ENCODE results near the gene TTLL5.

The TTLL5 gene

GRCh38 chr14:75835156-75835725, 174.2 kb downstream of the TTLL5 start:
- no peak for DNase-seq (ENCODE audit: low spot score)

DNA sequence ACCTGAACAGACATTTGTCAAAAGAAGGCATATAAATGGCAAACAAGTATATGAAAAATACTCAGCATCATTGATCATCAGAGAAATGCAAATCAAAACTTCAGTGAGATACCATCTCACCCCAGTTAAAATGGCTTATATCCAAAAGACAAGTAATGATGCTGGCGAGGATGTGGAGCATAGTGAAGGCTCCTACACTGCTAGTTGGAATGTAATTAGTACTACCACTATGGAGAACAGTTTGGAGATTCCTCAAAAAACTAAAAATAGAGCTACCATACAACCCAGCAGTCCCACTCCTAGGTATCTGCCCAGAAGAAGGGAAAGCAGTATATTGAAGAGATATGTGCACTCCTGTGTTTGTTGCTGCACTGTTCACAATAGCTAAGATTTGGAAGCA, 174.7 kb downstream of the TTLL5 start:
- no peak for DNase-seq (ENCODE audit: low spot score)

DNA sequence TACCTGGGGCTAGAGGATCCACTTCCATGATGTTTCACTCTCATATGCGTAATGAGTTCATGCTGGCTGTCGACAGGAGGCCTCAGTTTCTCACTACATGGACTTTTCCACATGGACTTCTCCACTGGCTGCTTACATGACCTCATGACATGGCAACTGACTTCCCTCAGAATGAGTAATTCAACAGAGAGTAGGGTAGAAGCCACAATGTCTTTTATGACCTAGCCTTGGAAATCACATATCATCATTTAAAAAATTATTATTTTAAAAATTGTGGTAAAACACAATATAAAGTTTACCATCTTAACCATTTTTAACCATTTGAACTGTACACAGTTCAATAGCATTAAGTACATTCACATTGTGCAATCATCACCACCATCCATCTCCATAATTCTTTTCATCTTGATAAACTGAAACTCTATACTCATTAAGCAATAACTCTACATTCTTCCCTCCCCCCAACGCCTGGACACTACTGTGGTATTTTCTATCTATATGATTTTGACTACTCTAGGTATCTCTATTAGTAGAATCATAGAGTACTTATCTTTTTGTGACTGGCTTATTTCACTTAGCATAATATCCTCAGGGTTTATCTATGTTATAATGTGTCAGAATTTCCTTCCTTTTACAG, 176.2 kb downstream of the TTLL5 start:
- no peak for DNase-seq (ENCODE audit: low spot score)

DNA sequence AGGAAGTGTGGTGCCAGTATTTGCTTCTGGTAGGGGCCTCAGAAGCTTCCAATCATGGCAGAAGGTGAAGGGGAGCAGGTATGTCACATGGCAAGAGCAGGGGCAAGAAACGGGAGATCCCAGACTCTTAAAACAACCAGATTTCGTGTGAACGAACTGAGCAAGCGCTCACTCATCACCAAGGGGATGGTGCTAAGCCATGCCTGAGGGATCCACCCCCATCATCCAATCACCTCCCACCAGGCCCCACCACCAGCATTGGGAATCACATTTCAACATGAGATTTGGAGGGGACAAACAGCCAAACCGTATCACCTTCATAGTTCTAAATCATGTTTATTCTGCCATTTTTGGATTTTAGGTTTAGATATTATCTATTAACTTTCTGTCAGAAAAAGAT, 179.9 kb downstream of the TTLL5 start:
- no peak for DNase-seq (ENCODE audit: low spot score)

DNA sequence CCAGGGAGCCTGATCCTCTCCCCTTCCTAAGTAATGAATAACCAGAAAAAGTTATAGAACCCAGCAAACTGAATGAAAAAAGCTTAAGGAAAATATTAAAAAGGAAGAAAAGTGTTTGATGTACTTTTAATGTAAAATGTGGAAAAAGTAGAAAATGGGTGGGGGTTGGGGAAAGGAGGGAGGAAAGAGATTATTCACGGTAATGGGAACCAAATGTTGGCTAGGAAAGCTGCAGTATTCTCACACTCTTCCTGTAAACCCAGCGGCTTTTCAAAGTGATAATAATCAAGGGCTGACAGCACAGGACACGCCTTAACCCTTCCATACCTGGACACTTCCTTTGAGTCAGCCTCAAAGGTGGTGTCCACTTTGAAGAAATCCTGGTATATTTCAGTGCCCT, 181.5 kb downstream of the TTLL5 start:
- no peak for DNase-seq (ENCODE audit: low spot score)

GRCh38 chr14:75844486-75844885, 183.4 kb downstream of the TTLL5 start:
- DNase-seq (ENCODE audit: low spot score): no peak

DNA sequence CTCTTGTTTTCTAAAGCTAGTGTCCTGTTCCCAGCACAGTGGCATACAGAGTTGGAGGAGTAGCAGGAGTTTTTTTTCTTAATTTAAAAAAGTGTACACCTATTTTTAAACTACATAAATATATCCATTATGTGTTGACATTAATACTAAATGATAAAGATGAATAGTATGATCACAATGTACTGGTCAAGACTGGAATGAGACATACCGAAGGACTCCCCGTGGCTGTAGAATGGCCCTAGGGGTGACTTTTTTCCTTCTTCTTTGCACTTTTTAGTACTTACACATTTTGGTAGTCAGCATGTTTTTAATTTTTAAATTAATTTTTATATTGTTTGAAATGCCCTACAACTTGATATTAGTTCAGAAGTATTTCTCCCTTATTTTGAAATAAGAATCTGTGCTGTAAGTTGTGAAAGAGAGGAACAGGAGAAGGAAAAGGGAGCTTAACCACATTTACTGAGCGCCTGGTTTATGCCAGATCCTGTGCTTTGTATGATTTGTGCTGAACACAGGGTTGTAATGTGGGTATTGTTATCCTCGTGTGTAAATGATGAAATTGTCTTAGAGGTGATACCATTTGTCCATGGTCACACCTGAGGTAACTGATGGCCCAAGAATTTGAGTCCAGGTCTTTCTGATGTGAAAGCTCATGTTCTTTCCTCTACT, 184.2 kb downstream of the TTLL5 start:
- no peak for DNase-seq (ENCODE audit: low spot score)

GRCh38 chr14:75846694-75847093, 185.6 kb downstream of the TTLL5 start:
- peak; percentile 29 for DNase-seq (ENCODE audit: low spot score)

GRCh38 chr14:75847584-75847983, 186.5 kb downstream of the TTLL5 start:
- no peak for DNase-seq (ENCODE audit: low spot score)

GRCh38 chr14:75848167-75848913, 187.3 kb downstream of the TTLL5 start:
- no peak for DNase-seq (ENCODE audit: low spot score)

- DNase-seq (ENCODE audit: low spot score): no peak
Measured at GRCh38 chr14:75849300-75849895, 188.4 kb downstream of the TTLL5 start.

GRCh38 chr14:75851574-75851866, 190.5 kb downstream of the TTLL5 start:
- no peak for DNase-seq (ENCODE audit: low spot score)

DNA sequence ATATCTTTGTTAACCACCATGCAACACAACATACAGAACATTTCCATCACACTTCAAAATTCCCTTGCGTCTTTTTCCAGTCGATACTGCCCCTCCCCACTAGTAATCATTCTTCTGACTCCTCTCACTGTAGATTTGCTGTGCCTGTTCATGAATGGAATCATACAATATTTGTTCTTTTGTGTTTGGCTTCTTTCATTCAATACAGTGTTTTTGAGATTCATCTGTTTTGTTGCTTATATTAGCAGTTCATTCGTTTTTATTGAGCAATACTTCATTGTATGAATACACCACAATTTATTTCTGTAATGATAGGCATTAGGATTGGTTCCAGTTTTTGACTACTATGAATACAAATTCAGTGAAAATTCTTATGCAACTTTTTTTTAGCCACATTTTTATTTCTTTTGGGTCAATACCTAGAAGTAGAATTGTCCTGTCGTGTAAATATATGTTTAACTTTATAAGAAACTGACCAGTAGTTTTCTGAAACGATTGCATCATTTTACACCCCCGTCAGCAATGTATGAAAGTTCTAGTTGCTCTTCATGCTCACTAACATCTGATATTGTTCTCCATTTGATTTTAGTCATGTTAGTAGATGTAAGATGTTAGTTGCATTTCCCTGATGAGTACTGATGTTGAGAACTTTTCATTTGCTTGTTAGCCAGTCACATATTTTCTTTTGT, 193.2 kb downstream of the TTLL5 start:
- DNase-seq (ENCODE audit: low spot score): no peak

DNA sequence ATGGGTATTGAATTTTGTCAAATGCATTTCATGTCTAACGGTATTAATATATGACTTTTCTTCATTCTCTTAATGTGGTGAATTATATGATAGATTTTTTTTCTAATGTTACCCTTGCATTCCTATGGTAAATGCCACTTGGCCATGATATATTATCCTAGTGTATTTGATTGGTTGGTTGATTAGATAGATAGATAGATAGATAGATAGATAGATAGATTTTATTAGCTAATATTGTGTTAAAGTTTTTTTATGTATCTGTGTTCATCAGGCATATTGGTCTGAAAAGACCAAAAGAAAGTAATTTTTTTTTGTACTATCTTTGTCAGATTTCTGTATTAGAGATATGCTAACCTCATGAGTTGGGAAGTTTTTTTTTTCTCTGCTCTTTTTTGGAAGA, 196.2 kb downstream of the TTLL5 start:
- DNase-seq (ENCODE audit: low spot score): no peak

GRCh38 chr14:75858362-75858761, 197.3 kb downstream of the TTLL5 start:
- no peak for DNase-seq (ENCODE audit: low spot score)

- DNase-seq (ENCODE audit: low spot score): no peak
Measured at GRCh38 chr14:75859746-75860145, 198.7 kb downstream of the TTLL5 start.

DNA sequence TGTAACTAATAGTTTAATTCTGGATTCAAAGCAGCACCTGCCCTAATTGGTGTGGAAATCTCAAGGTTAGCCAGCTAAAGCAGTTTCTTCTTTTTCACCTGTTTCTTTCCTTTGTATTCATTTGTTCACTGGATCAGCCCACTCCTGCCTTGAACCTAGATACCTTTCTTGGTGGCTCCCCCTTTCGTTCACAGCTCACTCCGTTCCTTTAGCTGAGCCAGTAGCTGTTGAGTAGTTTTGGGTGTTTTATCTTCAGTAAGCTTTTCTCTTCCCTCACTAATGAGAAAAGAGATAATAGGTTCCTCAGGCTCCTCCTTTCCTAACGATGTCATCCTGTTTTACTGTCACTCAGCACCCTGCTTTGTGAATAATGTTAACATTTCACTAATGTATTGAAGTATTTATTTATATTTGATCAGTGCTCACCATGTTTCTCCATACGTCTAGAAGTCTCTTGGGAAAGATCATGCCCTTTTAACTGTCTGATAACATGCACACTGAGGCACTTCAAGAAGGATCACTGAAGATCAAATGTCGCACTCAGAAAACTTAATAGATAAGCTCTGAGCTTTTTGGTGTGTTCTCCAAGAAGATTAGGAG, 199.6 kb downstream of the TTLL5 start:
- no peak for DNase-seq (ENCODE audit: low spot score)

DNA sequence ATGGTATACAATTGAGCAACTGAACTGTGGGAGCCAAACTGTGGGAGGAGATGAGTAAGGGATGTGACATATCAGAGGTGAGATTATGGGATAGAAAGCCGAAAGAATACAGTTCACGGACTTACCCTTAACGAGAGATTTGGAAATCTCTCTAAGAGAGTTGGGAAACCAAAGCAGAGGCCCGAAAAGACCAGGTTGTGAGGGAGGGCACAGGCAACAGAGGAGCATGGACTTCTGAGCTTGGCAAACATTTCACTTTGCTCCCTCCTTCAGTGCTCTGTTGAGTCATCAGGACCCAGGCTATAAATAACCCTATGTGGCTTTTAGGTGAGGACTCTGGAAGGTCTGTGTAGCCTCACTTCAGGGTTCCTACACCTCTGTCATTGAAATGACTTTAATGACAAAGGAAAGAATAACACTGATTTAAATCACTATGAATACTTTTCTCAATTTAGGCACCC, 200.1 kb downstream of the TTLL5 start:
- peak; percentile 44 for DNase-seq (ENCODE audit: low spot score)

DNA sequence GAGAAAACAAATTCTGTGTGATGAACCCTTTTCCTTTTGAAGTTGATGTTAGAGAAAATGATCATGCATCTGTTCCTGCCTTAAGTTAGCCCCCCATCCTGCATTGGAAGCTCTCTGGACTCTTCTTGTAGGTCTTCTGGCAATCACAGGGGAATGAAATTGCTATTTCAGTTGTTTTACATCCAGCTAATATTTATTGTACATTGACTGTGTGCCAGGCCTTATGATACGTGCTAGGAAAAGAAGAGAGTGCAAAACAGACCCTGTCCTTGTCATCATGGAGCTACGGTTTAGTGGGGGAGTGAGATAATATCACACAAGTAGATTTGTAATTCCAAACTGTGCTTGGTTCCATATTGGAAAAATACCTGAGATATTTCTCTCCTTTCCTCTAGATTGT, 202.2 kb downstream of the TTLL5 start:
- no peak for DNase-seq (ENCODE audit: low spot score)

DNA sequence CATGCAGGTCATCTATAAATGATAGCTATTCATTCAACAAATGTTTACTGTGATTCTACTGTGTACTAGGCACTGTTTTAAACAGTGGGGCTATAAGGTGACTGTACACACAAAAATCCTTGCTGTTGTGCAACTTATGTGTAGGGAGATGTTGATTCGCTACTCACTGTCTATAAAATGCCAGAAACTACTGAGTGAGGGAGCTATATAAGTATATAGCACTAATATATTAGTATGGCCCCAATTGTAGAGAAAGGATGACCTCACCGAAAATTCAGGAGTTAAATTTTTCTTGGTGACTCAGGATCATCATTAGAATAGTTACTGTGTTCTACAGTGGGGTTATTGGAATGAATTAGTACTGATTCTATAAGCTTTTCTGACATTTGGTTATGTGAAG, 203.3 kb downstream of the TTLL5 start:
- no peak for DNase-seq (ENCODE audit: low spot score)

GRCh38 chr14:75865531-75865930, 204.5 kb downstream of the TTLL5 start:
- no peak for DNase-seq (ENCODE audit: low spot score)

DNA sequence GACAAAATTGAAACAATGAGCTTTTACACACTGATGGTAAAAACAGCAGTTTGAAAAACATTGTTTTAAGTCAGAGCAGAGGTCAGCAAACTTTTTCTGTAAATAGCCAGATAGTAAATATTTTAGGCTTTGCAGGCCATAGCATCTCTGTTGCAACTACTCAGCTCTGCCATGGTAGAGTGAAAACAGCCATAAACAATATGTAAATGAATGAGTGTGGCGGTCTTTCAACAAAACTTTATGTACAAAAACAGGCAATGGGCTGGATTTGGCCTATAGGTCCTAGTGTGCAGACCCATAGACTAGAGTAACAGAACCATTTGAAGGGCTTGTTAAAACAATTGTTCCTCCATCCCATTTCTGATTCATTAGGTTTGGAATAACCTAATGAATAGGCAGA, 205.9 kb downstream of the TTLL5 start:
- DNase-seq (ENCODE audit: low spot score): no peak

Data from AG20443 (cell line).